ENCODE data around the gene SLC8A2. TPM values are rescaled to one million over a fixed set of nuclear protein-coding genes. Genes with fewer than 3 reads are reported as not detected.

SLC8A2 gene
- total RNA-seq, 2 donors from 2014 or later = not detected

GRCh38 chr19:47450478-47450877, 21.2 kb downstream of the SLC8A2 start:
- H3K9me3 ChIP-seq (ENCODE audit: control insufficient read depth, low read length, poor library complexity, severe bottlenecking) = peaks cover under 1% of the 10 kb centered on the region
- Mint-ChIP-seq H3K4me1 (peaks cover 26% of the 10 kb centered on the region), H3K36me3 (ENCODE audit: low read depth) (peaks cover 6% of the 10 kb centered on the region), H3K27ac (no peak overlapping the region), H3K4me3 (no peak overlapping the region), H3K27me3 (peaks cover 62% of the 10 kb centered on the region)
- no peak for DNase-seq
- ATAC-seq = no peak

GRCh38 chr19:47448360-47448727, 23.3 kb downstream of the SLC8A2 start:
- Mint-ChIP-seq H3K27ac (no peak overlapping the region), H3K27me3 (peaks cover 67% of the 10 kb centered on the region), H3K4me3 (peak overlapping the region; percentile 66), H3K36me3 (ENCODE audit: low read depth) (peaks cover 6% of the 10 kb centered on the region), H3K4me1 (peaks cover 43% of the 10 kb centered on the region)
- ATAC-seq (no peak), DNase-seq (no peak)
- no peaks in the 10 kb centered on the region for H3K9me3 ChIP-seq (ENCODE audit: control insufficient read depth, low read length, poor library complexity, severe bottlenecking)

- Mint-ChIP-seq H3K4me1 (peaks cover 48% of the 10 kb centered on the region), H3K27ac (no peak overlapping the region), H3K27me3 (peaks cover 73% of the 10 kb centered on the region), H3K4me3 (peak overlapping the region; percentile 89), H3K36me3 (ENCODE audit: low read depth) (peaks cover 6% of the 10 kb centered on the region)
- ATAC-seq (peak; percentile 72), DNase-seq (peak; percentile 33 to 44 (median 42))
- no peaks in the 10 kb centered on the region for H3K9me3 ChIP-seq (ENCODE audit: control insufficient read depth, low read length, poor library complexity, severe bottlenecking)
Observed at GRCh38 chr19:47447470-47448359, 24.0 kb downstream of the SLC8A2 start.

DNA sequence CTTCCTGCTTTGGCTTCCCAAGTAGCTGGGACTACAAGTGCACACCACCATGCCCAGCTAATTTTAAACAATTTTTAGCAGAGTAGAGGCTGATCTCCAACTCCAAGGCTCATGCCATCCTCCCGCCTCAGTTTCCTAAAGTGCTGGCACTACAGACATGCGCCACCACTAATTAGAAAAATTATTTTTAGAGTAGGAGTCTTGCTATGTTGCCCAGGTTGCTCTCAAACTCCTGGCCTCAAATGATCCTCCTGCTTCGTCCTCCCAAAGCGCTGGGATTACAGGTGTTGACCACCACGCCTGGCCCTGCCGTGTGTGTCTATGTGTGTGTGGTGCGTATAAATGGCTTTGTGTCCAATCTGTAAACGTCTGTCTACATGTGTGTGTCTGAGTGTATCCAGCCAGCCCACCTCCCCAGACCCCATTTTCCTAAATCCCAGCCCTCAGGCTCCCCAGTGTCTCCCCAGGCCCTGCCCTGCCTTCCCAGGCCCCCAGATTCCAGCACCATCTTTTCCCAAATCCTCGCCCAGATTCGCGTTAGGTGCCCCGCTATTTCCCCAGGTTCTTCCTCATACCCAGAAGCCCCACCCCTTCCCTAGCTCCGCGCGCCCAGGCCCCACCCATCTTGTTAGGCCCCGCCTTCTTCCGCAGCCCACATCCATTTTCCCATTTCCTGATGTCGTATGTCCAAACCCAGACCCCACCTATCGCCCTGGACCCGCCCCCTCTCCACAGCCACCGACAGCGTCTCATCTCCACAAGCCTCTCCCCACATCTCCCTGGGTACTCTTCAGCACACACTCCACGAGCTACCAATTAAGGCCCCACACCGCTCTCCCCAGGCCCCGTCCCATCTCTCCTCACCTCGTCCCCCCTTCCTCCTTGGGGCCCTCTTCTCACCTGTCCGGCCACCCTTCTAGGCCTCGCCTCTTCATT, 24.9 kb downstream of the SLC8A2 start:
- Mint-ChIP-seq H3K27ac (peak overlapping the region; percentile 32), H3K27me3 (peaks cover 79% of the 10 kb centered on the region), H3K4me1 (peaks cover 48% of the 10 kb centered on the region), H3K36me3 (ENCODE audit: low read depth) (peaks cover 10% of the 10 kb centered on the region), H3K4me3 (peak overlapping the region; percentile 89)
- no peaks in the 10 kb centered on the region for H3K9me3 ChIP-seq (ENCODE audit: control insufficient read depth, low read length, poor library complexity, severe bottlenecking)
- no peak for ATAC-seq
- no peak for DNase-seq

DNA sequence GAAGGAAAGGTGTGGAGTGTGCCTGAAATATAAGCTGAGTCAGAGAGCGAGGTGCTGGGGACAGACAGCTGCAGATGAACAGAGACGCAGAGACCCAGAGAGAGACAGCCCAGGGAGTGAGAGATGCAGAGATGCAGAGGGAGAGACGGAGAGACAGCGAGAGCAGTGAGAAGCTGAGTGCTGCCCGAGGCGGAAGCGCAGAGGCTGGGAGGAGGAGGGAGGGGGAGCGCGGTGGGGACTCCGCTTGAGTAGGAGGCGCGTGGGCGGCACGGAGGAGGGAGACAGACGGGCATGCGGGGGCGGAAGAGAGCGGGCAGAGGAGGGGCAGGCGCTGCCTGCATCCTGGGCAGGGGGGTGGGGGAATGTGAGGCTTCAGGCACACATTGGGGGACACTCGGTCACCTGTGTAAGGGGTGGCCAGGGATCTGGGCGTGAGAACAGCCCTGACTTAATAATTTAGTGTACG, 25.7 kb downstream of the SLC8A2 start:
- H3K4me1 Mint-ChIP-seq = peaks cover 48% of the 10 kb centered on the region
- peaks cover 77% of the 10 kb centered on the region for H3K27me3 Mint-ChIP-seq
- peak; percentile 47 to 55 (median 50) for DNase-seq
- H3K27ac Mint-ChIP-seq = peak overlapping the region; percentile 39
- peak overlapping the region; percentile 89 for H3K4me3 Mint-ChIP-seq
- peaks cover 14% of the 10 kb centered on the region for H3K36me3 Mint-ChIP-seq (ENCODE audit: low read depth)
- peak; percentile 83 for ATAC-seq
- H3K9me3 ChIP-seq (ENCODE audit: control insufficient read depth, low read length, poor library complexity, severe bottlenecking) = no peaks in the 10 kb centered on the region

DNA sequence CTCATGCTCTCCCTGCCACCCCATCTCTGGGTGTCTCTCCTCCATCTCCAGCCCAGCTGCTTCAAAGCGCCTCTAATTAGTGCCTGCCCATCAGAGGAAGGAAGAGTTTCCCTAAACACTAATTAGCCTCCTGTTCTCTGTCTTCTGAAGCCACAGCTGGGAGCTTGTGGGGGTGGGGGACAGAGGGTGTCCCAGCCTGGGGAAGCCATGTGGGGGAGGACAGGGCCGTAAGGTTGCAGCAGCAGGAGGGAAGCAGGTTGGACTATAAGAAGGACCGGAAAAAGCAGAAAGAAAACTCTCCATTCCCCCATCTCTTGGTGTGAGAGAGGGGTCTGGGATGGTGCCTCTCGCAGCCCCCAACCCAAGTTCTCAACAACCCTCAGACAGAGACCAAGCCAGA, 26.2 kb downstream of the SLC8A2 start:
- Mint-ChIP-seq H3K36me3 (ENCODE audit: low read depth) (peaks cover 14% of the 10 kb centered on the region), H3K27ac (peak overlapping the region; percentile 39), H3K4me3 (peak overlapping the region; percentile 89), H3K4me1 (peaks cover 48% of the 10 kb centered on the region), H3K27me3 (peaks cover 80% of the 10 kb centered on the region)
- no peaks in the 10 kb centered on the region for H3K9me3 ChIP-seq (ENCODE audit: control insufficient read depth, low read length, poor library complexity, severe bottlenecking)
- ATAC-seq (no peak), DNase-seq (no peak)

DNA sequence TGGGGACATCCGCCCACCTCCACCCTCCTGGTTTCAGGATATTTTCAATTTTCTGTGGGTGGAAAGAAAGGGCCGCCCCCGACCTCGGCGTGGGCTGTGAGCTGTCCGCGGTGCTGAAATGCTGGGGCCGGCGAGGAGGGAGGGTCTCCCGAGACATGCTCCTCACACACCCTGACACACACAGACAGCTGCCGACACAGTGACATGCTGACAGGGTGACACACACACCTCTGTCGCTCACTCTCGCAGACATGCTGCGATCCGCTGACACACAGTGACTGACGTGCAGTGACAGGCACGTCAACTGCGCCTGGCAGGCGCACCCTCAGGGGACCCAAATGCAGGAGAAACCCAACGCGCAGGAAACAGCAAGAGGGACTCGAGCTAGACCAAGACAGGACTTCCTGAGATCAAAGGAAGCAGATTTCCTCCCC, 27.3 kb downstream of the SLC8A2 start:
- Mint-ChIP-seq H3K27me3 (peaks cover 81% of the 10 kb centered on the region), H3K4me1 (peaks cover 48% of the 10 kb centered on the region), H3K4me3 (peak overlapping the region; percentile 71), H3K27ac (peak overlapping the region; percentile 19), H3K36me3 (ENCODE audit: low read depth) (peaks cover 19% of the 10 kb centered on the region)
- no peaks in the 10 kb centered on the region for H3K9me3 ChIP-seq (ENCODE audit: control insufficient read depth, low read length, poor library complexity, severe bottlenecking)
- DNase-seq (no peak), ATAC-seq (no peak)

GRCh38 chr19:47443331-47443730, 28.4 kb downstream of the SLC8A2 start:
- no peak for ATAC-seq
- peaks cover 81% of the 10 kb centered on the region for H3K27me3 Mint-ChIP-seq
- no peak for DNase-seq
- no peak overlapping the region for H3K4me3 Mint-ChIP-seq
- no peaks in the 10 kb centered on the region for H3K9me3 ChIP-seq (ENCODE audit: control insufficient read depth, low read length, poor library complexity, severe bottlenecking)
- no peak overlapping the region for H3K27ac Mint-ChIP-seq
- H3K36me3 Mint-ChIP-seq (ENCODE audit: low read depth) = peaks cover 19% of the 10 kb centered on the region
- peaks cover 46% of the 10 kb centered on the region for H3K4me1 Mint-ChIP-seq

DNA sequence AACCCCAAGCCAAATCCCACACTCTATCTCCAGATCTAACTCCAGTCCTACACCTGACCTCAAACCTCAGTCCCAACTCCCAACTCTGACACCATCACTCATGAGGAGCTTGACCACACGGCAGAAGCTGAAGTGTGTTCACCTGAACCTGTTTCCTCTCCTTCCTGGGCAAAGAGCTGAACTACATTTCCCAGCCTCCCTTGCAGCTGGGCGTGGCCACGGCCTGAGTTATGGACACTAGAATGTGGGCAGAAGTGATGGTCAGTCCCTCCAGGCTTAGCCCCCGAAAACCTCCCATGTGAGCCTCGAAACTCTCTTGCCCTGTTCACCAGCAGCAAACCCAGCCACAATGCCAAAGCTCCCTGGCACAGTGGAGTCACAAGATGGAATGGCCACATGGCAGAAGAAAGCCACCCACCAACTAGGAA, 32.9 kb downstream of the SLC8A2 start:
- no peak for ATAC-seq
- peaks cover 13% of the 10 kb centered on the region for H3K36me3 Mint-ChIP-seq (ENCODE audit: low read depth)

GRCh38 chr19:47437500-47437899, 34.2 kb downstream of the SLC8A2 start:
- H3K9me3 ChIP-seq (ENCODE audit: control insufficient read depth, low read length, poor library complexity, severe bottlenecking) = no peaks in the 10 kb centered on the region
- Mint-ChIP-seq H3K4me1 (peaks cover 20% of the 10 kb centered on the region), H3K27ac (no peak overlapping the region), H3K4me3 (no peak overlapping the region), H3K27me3 (peaks cover 64% of the 10 kb centered on the region), H3K36me3 (ENCODE audit: low read depth) (peaks cover 13% of the 10 kb centered on the region)
- ATAC-seq (no peak), DNase-seq (no peak)

More for the DNA sequence above, 32.9 kb downstream of the SLC8A2 start:
- H3K9me3 ChIP-seq (ENCODE audit: control insufficient read depth, low read length, poor library complexity, severe bottlenecking) = no peaks in the 10 kb centered on the region
- no peak for DNase-seq
- no peak overlapping the region for H3K27ac Mint-ChIP-seq
- peaks cover 72% of the 10 kb centered on the region for H3K27me3 Mint-ChIP-seq
- no peak overlapping the region for H3K4me3 Mint-ChIP-seq
- peaks cover 29% of the 10 kb centered on the region for H3K4me1 Mint-ChIP-seq

GRCh38 chr19:47436712-47437401, 34.8 kb downstream of the SLC8A2 start:
- H3K36me3 Mint-ChIP-seq (ENCODE audit: low read depth) = peaks cover 9% of the 10 kb centered on the region
- ATAC-seq (peak; percentile 95), DNase-seq (peak; percentile 65 to 88 (median 72))
- peaks cover 20% of the 10 kb centered on the region for H3K4me1 Mint-ChIP-seq
- no peaks in the 10 kb centered on the region for H3K9me3 ChIP-seq (ENCODE audit: control insufficient read depth, low read length, poor library complexity, severe bottlenecking)
- H3K27me3 Mint-ChIP-seq = peaks cover 65% of the 10 kb centered on the region
- no peak overlapping the region for H3K27ac Mint-ChIP-seq
- peak overlapping the region; percentile 58 for H3K4me3 Mint-ChIP-seq

- Mint-ChIP-seq H3K4me3 (peak overlapping the region; percentile 66), H3K4me1 (peaks cover 20% of the 10 kb centered on the region), H3K36me3 (ENCODE audit: low read depth) (peaks cover 5% of the 10 kb centered on the region), H3K27me3 (peaks cover 62% of the 10 kb centered on the region), H3K27ac (peak overlapping the region; percentile 84)
- H3K9me3 ChIP-seq (ENCODE audit: control insufficient read depth, low read length, poor library complexity, severe bottlenecking) = no peaks in the 10 kb centered on the region
- ATAC-seq (no peak), DNase-seq (no peak)
Observed at GRCh38 chr19:47435883-47436417, 35.7 kb downstream of the SLC8A2 start.
